RKO (cell line): Measurements from ENCODE around the gene PAGE4.

ENCODE experiments used
- DNase-seq: peaks from one replicate; pipeline ENCODE4 v3.0.0-alpha.2; 2016; ENCODE audit warnings: low spot score

The PAGE4 gene, protein sequence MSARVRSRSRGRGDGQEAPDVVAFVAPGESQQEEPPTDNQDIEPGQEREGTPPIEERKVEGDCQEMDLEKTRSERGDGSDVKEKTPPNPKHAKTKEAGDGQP

DNA sequence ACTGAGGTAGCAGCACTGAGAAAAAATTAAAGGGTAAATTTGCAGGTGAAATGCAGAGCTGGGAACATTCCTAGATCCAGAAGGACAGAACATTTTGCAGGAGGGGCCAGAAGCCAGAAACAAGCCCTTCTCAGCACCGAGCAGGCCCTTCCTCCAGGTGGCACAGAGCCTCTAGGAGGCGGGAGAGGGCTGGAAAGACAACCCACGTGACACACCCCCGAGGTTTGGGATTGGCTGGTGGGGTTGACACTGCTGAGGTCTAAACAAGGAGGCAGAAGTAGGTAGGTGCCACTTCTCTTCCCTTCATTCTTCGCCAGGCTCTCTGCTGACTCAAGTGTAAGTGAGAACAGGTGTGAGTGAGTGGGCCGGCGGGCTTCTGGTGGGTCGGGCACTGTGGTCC is at the start of gene PAGE4:
TSS of gene PAGE4 (plus strand) at position 288 of the 400 bp plus-strand sequence. CDS start 1,126 bp downstream, outside the sequence.
- no peak for DNase-seq

DNA sequence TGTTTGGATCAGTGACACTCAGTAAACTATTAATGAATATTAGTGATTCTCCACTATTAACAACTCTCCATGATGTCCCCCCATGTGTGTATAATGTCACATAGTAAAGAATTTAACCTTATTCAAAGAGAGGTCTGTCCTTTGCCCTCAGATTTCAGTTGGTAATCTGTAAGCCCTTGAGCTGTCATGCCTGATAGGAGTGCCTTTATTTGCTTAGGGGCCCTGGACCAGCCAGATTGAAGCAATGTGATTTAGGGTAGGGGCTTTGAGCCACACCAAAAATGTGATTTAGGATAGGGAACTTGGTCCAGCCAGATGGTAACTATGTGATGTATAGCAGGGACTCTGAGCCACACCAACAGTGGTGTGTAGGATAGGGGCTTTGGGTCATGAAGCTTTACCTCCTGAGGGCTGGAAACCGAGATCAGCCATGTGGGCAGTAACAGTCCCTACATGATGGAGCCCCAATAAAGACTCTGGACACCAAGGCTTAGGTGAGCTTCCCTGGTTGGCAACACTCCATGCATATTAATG is 44.3 kb upstream of the PAGE4 start:
- no peak for DNase-seq

DNA sequence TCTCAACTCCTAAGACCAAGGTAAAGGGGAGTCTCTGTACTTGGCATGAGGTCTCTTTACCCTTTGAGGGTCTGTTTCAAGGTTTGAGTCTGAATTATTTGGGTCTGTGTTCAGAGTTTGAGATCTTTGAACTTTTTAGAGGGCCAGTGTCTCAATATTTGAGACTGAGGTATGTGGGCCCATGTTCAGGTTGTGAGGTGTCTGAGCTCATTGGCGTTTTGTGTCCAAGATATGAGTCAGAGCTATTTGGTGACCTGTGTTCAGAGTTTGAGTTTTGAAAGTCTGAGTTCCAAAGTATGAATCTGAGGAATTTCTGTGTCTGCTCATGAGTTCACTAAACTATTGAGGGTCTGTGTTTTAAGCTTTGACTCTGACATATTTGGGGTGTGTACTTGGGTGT is 36.7 kb upstream of the PAGE4 start:
- DNase-seq, result no peak

DNA sequence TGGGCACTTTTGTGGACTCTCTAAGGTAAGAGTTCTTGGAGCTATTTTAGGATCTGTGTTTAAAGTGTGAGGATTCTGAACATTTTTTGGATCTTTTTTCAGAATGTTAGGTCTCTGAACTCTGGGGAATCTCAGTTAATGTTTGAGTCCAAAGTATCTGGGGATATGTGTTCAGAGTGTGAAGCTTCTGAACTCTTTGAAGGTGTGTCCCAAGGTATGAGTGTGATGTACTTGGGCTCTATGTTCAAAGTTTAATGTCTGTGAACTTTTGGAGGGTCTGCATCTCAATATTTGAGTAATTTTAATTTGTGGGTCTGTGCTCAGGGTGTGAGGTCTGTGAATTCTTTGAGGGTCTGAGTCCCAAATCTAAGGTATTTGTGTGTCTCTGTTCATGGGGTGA is 35.4 kb upstream of the PAGE4 start:
- DNase-seq, result no peak

DNA sequence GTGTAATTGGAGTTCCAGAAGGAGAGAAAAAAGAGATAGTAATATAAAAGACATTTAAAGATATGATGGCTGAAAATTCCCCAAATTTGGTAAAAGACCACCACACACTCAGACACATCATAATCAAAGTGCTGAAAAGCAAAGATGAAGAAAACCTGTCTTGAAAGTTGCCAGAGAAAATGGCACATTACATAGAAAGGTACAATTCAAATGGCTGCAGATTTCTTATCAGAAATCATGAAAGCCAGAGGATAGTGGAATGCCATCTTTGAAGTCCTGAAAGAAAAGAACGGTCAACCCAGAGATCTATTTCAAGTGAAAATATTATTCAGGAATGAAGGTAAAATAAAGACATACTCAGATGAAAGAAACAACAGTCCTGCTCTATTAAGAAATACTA is 29.3 kb upstream of the PAGE4 start:
- DNase-seq, result no peak

DNA sequence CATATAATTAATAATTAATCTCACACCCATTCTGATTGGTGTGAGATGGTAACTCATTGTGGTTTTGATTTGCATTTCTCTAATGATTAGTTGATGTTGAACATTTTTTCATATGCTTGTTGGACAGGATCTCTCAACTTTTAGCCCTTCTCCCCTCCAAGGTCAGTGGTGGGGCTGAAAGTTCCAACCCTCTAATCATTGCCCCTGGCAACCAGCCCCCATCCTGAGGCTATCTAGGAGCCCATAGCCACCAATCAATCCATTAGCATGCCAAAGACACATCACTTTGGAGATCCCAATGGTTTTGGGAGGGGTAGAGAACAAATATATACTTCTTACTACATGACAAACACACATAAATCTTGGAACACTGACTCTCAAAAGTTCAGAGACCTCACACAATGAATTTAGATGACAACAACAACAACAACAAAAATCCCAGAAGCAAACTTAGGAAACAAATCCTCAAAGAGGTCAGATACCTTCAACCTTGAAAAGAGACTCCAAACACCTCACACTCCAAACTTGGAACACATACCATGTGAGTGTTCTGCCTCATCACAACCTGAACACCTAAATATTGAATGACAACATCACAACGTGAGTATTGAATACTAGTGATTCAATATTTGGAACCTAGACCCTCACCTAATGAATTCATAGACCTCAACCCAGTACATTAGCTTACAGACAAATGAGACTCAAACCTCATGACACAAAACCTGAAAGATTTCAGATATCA is 19.0 kb upstream of the PAGE4 start:
- no peak for DNase-seq

DNA sequence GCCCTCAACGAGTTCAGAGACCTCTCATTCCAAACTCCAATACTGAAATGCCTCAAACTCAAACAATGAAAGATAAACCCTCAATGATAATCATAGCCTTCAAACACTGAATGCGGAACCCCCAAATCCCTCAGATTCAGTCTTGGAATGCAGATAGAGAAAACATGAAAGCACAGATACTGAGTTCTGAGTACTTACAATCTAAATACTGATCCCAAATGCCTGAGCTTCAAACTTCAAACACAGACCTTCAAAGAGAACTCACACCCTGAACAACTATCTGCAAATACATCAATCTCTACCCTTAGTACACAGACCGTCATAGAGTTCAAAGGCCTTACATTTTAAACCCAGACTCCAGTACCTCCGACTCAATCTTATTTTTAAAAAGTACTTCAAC is 16.9 kb upstream of the PAGE4 start:
- no peak for DNase-seq

DNA sequence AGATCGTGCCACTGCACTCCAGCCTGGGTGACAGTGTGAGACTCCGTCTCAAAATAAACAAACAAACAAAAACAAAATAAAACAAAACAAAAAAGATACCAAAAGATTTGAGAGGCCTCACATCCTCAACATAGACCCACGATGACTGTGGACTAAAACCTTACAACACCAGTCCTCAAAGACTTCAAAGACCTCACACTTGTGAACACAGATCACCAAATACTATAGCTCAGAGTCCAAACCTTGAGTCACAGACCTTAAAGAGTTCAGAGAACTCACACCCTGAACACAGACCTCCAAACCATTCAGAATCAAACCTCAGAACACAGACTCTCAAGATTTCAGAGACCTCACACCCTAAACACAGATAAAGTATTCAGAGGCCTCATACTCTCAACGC is 12.7 kb upstream of the PAGE4 start:
- DNase-seq, result no peak

DNA sequence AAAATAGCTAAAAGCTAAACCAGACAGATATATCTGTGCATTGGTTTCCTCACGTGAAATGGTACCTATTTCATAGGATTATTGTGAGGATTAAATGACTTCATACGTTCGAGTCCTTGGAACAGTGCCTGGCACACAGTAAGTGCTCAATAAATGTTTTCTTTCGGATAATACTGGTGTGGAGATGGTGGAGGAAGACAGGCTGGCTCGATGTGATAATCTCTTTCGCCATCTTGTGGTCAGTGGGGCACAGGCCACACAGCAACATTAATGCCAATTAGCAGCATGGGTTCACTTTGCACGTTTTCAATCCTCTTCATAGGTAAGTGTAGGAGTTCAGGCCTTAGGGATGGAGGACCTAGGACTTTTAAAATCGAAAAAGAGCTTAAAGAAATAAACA is 9.3 kb downstream of the PAGE4 start:
- peak; percentile 54 for DNase-seq

DNA sequence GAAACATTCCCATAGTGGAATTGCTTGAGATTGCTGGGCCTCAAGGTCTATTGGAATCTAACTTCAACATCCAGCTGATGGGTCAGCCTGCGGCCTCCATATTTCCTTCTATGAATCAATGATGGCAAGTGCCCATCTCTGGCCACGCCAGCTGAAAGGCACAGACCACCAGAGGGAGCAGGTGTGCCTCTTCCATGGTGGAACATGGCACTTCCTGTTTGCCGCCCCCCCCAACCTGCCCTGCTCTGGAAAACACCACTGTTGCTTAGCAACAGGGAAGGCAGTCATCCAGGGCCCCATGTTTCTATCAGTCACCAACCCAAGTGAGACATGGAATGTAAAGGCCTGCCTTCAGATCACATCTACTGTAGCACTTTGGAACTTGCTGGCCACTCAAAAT is 11.6 kb downstream of the PAGE4 start:
- DNase-seq, result peak; percentile 85

DNA sequence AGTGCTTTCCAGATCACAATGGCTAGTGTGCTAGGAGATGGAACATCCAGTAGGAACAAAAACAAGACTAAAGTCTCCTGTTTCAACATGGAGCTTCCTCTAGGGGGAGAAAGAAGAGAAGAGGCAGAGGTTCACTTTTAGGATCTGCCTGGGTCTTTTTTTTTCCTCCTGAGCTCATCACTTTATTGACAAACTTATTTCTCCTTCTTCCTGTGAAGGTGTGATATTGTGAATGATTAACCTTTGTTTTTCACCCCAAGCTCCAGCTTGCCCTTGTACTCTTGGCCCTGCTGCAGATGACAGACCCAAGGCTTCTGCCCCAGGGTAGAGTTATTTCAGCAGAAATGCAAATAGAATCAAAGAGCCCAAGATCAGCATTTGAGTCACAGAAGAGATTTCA is 13.5 kb downstream of the PAGE4 start:
- DNase-seq, result peak; percentile 2

DNA sequence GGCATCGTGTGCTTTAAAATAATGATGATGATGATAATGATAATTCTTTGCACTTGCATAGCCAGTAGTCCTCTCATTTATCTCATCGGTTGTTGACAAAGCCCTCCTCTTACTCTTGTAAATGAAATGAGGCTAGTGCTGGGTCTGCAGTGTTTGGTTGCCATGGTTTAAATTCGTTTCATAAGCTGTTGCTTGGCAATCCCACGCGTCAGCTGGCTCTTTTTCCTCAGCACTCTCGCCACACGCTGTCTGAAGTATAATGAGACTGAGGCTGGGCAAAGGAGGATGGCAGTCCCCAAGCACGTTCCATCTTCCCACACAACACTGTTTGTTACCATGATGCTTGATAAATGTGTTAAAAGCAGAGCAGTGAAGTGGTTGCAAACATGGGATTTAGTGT is 15.5 kb downstream of the PAGE4 start:
- no peak for DNase-seq

DNA sequence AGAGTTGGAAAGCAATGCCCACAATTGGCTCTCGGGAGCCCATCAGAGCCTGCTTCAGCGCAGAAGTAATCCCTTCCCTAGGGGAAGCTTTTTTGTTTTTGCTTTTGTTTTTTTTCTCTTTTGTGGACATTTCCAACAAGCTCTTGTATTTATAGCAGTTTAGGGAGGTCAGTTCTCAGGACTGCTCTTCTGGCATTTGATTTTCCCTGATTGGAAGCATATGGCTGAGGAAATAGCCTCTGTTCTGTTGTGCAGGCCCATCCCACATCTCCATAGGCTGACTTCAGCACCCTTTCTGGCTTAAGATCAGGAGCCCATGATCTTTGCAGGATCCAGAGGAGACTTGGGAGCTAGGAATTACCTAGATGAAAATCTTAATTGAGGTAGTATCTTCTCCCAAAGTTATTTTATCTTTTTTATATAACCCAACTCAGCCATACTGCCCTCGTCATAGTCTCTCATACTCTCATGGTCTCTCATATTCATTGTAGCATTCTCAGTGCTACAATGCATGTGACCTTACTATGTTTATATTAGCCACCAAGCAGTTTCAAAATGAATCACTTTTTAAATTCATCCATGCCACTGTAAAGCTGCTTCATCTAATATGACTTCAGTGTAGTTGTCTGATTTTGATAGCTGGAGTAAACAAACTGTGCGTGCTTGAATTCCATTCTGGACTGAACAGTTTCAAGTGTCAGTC is 16.7 kb downstream of the PAGE4 start:
- DNase-seq, result no peak

DNA sequence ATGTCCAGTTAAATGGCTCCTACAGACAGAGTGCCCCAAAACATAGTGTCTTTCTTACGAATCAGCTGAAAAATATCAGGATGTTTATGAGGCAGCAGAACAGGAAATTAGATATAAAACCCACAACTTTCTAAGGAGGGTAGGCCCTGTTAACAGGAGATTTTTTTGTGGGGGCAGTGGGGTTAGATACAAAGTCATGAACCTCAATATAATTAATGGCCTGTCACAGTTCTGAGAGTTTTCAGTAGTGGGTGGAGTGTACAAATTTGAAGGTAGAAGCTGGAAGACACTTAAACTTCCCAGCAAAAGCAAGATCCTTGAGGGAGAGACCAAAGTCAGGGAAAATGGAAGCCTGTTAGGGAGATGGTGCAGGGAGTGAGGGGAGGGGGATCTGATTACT is 17.4 kb downstream of the PAGE4 start:
- no peak for DNase-seq

DNA sequence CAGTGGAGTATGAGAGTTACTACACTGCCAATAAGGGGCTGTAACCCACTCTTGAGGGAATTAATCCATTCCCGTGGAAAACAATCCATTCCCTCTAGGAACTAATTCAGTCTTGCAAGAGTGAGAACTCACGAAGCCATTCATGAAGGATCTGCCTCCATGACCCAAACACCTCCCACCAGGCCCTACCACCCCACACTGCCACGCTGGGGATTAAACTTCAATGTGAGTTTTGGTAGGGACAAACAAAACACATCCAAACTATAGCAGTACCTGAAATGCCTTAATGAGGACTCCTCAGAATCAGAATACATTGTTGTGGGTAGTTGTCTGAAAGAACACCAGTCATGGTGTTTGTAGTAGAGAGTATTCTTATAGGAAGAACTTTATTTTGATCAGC is 19.2 kb downstream of the PAGE4 start:
- DNase-seq, result no peak

DNA sequence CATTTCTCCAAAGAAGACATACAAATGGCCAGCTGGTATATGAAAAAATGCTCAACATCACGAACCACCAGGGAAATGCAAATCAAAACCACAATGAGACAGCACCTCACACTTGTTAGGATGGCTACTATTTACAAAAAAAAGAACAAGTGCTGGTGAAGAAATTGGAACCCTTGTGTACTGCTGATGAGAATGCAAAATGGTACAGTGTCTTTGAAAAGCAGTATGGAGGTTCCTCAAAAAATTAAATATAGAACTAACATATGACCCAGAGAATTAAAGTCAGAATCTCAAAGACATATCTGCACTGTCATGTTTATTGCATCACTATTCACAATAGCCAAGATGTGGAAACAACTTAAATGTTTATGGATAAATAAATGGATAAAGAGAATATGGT is 20.9 kb downstream of the PAGE4 start:
- DNase-seq, result no peak

DNA sequence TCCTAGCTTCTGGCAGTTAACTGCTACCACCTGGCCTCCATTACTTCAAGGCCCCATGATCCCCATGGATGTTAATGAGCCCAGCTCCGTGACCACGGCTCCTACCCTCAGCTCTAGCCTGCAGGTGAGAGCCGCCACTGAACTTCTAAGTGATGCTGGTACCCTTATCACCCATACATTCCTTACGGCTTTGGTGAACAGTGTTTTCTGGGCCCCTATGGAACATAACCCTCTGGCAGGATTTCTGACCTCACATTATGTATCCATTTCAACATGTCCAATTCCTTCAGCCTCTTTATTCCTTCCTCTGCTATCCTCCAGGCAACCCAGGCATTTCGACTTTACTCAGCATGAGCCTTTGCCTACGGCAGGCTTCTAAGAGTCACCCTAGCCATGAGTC is 24.6 kb downstream of the PAGE4 start:
- no peak for DNase-seq

DNA sequence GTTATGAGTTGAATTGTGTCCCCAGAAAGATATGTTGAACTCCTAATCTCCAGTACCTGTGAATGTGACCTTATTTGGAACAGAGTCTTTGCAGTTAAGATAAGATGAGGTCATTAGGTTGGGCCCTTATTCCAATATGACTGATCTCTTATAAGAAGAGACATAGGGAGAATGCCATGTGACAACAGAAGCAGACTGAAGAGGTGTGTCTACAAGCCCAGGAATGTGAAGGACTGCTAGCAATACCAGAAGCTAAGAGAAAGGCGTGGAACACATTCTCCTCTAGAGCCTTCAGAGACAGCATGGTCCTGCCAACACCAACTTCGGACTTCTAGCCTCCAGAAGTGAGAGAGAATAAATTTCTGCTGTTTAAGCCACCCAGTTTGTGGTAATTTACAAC is 27.7 kb downstream of the PAGE4 start:
- DNase-seq, result no peak

DNA sequence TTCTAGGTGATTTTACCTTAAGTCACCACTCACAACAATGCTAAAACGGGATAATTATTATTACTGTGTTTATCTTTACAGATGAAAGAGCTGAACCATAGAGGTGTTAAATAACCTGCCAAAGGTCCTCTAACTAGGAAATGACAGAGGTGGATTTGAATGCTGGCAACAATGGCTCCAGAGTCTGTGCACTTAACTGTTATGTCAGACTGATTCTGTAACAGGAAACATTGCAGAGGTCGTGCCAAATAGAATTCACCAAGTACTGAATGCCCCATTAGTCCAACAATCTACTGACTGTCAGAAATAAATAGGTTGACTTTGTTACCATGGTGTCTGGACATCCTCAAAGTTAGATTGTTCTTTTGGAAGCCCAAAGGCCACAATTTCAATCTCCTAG is 29.2 kb downstream of the PAGE4 start:
- DNase-seq, result no peak

DNA sequence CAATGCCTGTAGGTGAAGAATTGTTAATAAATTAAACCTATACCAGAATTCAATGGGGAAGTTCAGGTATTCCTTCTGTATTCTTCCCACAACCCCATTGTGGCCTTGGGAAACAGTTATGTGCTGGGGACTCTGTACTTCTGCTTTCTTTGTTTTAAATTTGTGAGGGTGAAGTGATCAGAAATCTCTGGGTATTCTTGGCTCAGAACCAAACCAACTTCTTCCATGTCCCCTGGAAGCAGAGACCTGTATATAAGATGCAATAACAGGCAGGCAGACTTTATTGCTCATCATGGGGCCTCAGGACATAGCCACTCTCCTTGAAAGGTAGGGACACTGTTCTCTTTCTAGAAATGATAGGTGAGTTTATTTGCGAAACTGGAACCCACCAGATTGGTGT is 30.4 kb downstream of the PAGE4 start:
- no peak for DNase-seq

DNA sequence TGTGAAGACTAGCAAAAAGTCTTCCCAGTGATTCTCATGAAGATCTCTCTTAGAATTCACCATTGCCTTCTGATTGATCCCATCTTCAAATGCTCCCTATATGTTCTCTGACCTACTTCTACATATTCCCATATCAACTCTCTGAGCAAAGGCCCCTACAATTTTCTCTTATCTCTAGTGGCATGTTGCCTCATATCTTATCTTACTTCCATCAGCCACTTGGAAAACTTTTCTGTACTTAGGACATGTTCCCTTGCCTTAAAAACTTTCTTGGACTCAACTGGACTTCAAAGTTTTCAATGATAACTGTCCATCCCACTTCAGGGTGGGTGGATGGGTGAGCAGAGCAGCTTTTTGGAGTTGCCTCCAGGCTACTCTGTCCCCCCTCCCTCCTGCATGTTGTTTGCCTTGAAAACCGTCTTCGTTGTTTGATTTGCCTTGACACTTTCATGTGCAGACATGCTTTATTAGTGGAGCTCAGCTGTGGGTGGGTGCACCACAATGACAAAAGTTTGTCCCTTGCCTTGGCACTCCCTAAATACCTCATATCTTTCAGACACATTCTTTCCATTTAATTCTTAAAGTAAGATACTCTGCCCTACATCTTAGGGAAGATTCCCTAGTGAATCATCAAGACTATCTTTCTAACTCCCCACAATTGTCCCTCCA is 31.9 kb downstream of the PAGE4 start:
- DNase-seq, result no peak

DNA sequence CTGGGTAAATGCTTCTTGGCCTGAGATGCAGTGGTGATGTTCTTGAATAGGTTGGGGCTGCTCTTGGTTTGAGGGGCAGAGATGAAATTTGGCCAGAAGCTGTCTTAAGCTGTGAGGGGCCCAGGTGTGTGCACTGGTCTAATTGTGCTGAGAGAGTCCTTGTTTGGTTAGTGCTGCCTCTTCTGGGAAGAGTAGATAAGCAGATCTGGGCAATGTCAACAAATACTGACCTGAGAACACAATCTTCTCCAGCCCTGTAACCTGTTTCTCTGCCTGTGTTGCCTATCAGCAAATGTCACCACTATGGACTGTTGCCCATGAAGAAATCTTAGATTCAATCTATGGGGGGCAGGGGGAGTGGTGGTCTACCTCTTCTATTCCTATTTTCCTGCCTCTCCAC is 33.0 kb downstream of the PAGE4 start:
- DNase-seq, result no peak

DNA sequence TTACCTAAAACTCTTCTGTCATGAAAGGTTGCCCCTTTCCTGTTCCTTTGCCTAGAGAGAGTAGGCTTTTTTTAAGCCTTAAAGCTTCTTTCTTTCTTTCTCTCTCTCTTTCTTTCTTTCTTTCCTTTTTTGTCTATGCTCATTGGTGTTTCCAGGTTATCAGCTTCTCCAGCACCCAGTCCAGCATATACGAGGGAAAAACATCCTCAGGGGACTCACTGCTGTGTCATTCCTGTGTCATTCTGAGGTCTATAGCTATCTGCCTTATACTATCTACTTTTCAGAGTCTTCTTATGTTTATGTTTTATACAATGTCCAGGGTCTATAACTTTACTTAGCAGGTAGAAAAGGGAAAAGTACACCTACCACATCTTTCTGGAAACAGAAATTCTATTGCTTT is 39.6 kb downstream of the PAGE4 start:
- no peak for DNase-seq
